Activated T-cell treated with anti-CD3 and anti-CD28 coated beads, Interleukin-2, amount 50 U/mL, for 48 hours (primary cell): Measurements from ENCODE around the gene CHFR.

ENCODE experiments used
- DNase-seq, 2 experiments: peaks; one replicate each; pipeline ENCODE4 v3.0.0-alpha.2; 2020

The CHFR gene

DNA sequence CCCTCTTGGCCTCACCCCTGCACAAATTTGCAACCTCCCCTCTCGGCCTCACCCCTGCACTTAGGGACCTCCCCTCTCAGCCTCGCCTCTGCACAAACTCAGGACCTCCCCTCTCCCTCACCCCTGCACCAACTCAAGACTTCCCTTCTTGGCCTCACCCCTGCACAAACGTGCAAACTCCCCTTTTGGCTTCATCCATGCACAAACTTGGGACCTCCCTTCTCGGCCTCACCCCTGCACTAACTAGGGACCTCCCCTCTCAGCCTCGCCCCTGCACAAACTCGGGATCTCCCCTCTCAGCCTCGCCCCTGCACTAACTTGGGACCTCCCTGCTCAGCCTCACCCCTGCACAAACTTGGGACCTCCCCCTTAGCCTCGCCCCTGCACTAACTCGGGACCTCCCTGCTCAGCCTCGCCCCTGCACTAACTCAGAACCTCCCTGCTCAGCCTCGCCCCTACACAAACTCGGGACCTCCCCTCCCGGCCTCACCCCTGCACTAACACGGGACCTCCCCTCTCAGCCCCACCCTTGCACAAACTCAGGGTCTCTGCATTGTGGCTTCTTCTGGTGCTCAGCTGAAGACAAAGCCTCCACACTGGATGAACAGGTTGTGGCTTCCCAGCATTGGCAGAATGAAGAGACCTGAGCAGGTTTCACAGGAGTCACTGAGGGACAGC lies 47.7 kb downstream of the CHFR start:
- DNase-seq, result no peak

DNA sequence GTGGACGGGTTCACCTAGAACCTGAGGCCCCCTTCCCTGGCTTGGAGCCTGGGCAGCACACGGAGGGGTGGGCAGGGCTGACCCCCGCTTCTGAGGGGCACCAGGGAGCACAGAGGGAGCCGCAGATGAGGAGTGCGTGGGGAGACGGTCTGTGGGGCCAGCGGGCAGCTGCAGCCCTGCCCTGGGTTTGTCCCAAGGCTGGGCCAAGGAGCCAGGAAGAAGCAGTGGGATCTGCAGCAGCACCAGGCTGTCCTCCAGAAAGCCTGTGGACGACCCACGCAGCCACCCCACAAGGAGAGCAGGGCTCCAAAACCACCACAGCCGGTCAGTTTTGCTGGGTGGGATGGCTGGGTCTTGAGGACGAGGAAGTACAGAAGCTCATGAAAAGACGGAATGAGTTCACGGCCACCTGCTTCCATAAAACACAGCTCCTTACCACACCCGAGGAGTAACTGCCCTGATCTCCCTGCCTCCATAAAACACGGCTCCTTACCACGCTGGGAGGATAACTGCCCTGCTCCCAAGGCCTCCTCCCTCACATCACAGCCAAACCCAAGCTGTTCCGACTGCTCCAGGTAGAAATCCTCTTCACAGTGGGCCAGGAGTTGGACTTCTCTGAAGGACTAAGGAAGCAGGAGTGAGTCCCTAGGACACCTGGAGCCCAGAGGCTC lies 48.9 kb downstream of the CHFR start:
- DNase-seq, result no peak

DNA sequence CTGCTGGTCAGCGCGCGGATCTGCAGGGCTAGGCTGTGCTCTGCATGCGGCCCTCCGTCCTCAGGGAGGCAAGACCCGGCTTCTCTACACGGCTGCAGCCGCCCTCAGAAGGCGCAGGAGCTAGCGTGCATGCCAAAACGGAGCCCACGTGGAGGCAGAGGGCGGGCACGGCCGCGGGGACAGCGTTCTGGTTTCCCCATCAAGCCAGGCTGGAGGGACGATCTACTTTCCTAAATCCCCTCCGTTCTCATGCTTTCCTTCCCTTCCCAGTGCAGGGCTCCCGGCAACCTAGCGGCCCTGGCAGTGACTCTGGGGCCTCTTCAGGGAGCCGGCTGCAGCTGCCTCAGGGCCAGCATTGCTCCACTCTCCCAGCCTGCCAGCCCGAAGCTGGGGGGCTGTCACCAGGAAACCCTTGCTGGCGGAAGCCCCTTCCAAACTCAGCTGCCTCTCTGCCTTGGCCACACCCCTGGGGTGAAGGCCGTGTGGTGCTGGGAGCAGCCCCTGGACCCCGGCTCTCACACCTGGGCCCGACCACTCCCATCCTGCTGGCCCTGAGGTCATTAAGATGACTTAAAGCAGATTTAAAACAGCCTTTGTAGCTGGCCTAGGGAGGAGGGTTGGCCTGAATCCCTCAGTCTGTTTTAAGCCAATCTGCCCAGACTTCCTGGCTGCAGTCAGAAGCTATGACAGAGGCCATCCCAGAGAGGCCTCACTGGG lies 49.6 kb downstream of the CHFR start:
- DNase-seq, result no peak

DNA sequence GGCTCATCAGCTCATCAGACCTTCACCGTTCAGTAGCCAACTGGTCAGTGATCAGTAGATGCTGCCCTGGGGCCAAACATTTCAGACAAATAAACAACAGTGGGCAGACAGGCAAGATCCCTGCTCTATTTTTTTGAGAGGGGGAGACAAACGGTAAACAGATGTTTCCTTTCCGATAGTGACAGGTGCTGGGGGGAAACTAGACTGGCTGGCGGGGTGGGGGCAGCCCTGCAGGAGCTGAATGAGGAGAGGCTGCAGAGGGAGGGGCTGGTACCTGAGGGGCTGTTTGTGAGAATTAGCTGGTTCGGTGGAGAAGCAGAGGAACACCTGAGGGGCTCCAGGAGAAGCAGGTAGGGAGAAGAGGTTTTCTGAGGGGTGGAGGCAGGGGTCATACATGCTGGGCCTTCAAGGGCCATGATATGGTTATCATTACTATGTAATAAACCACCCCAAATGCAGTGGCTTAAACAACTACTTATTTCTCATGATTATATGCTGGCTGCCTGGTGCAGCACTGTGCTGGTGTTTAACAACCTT lies 50.5 kb downstream of the CHFR start:
- DNase-seq, result no peak

DNA sequence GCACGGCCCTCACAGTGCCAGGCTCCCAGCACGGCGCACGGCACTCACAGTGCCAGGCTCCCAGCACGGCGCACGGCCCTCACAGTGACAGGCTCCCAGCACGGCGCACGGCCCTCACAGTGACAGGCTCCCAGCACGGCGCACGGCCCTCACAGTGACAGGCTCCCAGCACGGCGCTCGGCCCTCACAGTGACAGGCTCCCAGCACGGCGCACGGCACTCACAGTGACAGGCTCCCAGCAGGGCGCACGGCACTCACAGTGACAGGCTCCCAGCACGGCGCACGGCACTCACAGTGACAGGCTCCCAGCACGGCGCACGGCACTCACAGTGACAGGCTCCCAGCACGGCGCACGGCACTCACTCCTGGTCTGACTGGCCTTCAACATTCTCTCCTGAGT lies 51.2 kb downstream of the CHFR start:
- peak in 1 of 2 experiments; percentile 41 for DNase-seq

DNA sequence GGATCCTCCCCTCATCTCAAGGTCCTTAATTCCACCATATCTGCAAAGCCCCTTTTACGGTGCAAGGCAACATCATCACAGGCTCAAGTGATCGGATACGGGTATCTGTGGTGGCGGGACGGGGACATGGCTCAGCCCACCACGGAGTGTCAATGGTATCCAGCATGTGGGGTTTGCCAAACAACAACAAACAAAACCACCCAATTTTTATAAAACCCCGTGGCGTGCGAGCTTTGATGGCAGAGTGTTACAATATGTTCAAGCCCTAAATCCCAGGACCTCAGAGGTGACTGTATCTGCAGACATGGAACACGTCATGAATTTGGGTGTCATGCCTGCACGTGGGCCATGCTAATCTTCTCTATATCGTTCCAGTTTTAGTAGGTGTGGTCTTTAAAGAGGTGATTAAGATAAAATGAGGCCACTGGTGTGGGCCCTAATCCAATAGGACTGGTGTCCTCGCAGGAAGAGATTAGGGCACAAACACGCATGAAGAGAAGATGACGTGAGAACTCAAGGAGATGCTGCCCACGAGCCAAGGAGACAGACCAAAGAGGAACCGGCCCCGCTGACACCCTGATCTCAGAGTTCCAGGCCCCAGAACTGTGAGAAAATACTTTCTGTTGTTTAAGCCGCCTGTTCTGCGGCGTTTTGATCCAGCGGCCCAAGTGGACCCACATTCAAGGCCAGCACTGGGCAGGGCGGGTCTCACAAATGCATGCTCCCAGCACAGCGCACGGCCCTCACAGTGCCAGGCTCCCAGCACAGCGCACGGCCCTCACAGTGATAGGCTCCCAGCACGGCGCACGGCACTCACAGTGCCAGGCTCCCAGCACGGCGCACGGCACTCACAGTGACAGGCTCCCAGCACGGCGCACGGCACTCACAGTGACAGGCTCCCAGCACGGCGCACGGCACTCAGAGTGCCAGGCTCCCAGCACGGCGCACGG lies 52.1 kb downstream of the CHFR start:
- DNase-seq, result no peak

DNA sequence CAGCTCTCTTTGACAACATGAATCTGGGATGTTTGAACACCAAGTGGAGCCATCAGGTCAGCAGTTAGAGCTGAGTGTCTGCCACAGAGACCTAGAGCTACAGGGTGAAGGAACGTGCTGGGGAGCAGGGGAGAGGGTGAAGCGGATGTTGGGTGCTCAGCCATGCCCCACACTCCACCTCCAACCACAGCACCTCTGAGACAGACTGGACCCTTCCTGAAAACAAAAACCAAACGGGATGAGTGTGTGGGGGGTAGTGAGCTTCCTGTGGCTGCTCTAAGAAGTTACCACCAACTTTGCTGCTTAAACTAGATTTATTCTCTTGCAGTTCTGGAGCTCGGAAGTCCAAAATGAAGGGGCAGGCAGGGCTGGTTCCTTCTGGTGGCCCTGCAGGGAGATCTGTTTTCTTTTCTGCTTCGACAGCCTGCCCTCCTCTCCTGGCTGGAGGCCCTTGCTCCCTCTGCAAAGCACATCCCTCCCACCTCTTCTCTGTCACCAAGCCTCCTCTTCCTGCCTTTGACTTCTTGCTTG lies 53.2 kb downstream of the CHFR start:
- DNase-seq, result peak; percentile 46 to 62

DNA sequence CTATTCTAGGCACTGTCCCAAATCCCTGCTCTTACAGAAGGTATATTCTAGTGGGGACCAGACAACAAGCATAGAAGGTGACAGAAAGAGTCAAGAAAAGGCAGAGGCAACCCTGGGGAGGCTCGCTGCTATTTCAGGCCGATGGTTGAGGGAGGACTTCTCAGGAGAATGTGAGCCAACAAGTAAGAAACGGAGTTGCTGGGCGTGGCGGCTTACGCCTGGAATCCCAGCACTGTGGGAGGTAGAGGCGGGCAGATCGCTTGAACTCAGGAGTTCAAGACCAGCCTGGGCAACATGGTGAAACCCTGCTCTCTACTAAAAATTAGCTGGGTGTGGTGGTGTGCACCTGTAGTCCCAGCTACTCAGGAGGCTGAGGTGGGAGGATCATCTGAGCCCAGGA lies 54.1 kb downstream of the CHFR start:
- no peak for DNase-seq

DNA sequence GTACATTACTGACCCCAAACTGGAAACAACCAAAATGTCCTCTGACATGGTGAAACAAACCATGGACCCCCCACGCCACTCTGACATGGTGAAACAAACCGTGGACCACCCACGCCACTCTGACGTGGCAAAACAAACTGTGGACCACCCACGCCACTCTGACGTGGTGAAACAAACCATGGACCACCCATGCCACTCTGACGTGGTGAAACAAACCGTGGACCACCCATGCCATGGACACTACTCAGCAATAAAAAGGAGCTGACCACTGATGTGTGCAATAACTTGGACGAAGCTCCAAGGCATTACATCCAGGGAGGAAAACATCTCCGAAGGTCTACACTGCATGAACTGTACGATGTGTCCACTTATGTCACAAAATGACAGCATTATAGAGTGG lies 55.6 kb downstream of the CHFR start:
- no peak for DNase-seq

DNA sequence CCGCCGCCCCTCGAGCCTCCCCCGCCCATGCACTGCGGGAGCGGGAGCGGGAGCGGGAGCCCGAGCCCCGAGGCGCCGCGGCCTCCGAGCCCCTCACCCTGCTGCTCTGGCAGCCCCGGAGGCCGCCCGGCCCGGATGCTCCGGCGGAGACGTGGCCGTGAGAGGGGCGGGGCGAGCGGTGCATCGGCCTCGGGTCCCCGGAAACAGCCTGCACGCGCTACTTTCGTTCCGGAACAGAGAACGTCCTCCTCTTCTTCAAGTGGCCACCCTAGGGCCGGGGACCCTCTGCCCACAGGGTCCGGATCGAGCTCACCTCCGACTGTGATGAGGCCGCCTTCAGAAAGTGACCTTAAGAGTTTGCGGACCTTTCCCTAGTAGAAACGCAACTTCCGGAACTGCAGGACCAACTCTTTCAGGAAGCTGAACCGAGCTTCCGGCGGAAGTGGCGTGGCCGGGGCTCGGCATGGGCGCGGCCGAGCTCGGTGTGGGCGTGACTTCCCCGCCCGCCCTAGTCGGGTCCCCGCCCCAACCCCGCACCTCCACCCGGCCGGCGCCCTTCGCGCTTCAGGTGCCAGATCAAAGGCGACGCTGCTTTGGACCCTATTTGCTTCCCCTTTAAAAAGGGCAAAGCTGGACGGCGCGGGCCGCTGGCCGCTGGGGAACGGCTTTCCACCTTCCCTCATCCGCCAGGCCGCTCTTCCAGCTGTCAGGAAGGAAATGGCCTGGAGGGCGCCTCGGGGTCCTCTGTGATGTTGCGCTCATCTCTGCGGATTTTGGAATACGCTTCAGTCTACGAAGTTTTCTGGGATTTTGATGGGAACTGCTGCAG lies 58.5 kb downstream of the CHFR start, which contains the start of gene GOLGA3:
TSS of gene GOLGA3 (minus strand) at position 164 of the 829 bp plus-strand sequence. CDS start 6,741 bp downstream, outside the sequence.
- peak; percentile 95 to 96 for DNase-seq

DNA sequence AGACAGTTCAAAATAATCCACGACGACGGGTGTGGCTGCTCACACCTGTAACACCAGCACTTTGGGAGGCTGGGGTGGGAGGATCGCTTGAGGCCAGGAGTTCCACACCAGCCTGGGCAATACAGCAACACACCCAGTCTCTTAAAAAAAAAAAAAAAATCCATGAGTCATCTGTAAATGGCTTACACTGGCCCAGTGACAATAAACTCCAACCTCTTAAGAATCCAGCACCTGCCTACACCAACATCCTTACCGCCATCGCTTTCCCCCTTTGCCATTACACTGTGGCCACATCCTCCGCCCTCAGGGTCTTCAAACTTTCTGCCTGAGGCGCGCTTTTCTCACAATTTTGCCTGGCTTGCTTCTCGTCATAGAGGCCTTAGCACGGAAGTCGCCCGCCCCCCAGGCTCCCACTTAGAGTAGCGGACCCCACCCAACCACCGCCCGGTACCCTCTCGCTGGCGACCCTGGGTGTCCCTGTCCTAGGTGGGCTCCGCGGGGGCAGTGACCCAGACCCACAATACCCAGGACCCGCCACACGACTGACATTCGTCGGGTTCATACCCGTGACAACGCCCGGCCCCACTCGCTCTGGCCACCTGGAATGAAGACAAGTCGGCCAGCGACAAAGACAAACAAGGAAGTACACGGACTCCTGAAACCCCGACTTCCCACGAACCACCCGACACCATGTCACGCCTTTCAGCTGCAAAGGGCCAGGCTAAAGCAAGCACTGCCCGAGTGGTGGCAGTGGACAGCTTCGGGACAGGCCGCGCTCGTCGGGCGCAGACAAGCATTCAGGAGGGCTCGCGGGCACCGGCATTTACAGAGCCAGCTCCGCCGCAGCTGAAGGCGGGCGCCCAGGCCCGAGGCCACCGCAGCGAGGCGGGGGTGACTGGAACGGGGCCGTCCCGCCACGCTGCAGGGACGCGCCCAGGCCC lies 59.4 kb downstream of the CHFR start:
- peak; percentile 58 to 62 for DNase-seq

DNA sequence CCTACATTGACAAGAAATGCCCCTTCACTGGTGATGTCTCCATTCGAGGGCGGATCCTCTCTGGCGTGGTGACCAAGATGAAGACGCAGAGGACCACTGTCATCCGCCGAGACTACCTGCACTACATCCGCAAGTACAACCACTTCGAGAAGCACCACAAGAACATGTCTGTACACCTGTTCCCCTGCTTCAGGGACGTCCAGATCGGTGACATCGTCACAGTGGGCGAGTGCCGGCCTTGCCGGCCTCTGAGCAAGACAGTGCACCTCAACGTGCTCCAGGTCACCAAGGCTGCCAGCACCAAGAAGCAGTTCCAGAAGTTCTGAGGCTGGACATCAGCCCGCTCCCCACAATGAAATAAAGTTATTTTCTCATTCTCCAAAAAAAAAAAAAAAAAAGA lies 61.5 kb downstream of the CHFR start:
- no peak for DNase-seq

DNA sequence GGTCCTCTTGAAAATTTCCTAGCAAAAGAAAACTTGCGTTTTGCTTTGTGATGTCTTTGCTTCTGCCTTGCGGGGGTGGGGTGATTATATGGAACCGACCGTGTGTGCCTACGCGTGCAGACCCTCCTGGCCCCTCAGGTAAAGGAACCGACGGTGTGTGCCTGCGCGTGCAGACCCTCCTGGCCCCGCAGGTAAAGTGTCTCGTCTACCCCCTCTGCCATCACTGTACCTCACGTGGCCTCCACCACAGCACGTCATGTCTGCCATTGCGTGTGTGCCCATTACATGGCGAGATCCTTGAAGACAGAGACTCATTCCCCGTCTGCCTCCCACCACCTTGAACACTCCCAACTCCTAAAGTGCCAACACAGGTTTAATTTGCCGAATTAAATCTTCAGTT lies 62.3 kb downstream of the CHFR start:
- no peak for DNase-seq

DNA sequence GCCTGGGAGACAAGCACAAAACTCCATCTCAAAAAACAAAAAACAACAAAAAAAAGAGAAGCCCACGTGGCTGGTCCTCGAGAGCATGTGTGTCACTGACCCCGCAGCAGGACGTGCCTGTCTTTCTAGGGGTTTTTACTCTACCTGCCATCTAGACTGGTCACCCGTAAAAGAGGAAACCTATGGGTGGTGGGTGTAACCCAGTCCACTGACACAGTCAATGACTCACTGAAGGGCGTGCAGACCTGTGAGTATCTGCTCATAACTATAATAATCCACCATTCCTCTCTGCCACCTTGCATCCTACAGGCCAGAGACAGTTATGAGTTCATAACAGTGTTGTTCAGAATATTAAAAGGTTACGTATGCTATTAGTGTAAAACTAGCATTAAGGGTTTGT lies 63.4 kb downstream of the CHFR start:
- no peak for DNase-seq

DNA sequence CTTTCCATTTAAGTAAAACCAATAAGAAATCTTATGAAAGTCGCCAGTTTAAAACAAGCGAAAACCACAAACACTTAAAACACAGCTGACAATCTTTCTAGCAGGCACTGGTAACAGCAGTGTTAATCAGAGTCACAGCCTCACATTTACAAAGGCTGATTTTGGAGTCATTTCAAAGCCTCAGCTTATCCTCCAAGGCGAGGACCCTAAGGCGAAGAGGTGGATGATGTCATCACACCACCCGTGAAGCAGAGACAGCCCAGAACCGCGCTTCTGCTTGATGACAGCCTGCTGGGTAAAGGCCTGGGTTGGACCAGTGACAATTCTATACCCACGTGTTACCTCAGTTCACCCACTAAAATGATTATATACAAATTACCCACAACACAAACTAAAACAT lies 68.8 kb downstream of the CHFR start:
- no peak for DNase-seq

DNA sequence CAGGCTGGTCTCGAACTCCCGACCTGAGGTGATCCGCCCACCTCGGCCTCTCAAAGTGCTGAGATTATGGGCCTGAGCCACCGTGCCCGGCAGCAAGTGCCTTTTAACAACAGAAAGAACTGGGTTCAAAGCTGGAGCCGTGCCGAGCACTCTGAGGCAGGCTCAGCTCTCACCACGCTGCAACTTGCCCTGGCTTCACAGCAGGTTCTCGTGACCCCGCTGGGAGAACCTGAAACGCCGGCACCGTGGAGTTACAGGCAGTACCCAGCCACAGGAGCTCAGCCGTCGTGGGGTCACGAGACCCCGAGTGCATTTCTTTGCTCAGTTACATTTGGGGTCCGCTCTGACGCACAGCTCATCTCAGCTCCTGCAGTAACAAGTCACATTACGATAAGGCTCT lies 73.2 kb downstream of the CHFR start:
- DNase-seq, result no peak

DNA sequence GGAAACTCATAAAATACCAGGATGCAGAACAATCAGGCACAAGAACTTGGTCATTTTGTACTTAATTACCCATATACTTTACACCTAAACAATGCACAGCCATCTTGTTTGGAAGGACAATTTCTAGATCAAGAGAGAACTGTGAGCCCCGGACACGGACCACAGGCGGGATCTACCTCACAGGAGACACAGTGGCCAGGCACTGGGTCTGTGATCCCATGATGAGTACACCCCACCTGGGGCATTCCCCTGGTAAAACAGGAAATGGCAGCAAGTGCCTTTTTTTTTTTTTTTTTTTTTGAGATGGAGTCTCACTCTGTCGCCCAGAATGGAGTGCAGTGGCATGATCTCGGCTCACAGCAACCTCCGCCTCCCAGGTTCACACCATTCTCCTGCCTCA lies 74.0 kb downstream of the CHFR start:
- DNase-seq, result no peak

DNA sequence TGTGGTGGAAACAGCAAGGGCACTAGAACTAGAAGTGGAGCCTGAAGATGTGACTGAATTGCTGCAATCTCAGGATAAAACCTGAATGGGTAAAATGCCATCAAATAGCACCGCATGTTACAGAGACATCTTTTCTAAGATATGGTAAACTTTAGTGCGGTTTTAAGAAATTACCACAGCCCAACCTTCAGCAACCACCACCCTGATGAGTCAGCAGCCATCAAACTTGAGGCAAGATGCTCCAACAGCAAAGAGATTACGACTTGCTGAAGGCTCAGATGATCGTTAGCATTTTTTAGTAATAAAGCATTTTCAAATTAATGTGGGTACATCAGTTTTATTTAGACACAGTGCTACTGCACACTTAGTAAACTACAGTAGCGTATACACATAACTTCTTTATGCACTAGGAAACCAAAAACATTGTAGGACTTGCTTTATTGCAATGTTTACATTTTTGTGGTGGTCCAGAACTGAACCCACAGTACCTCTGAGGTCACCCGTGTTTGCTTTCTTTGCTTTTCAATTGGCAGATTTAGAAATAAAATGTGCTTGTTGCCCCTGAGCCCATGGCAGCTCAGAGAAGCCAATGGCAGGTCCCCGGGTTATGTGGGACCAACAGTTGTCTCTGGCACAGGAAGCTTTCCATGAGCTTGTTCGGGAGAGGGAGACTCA lies 74.6 kb downstream of the CHFR start:
- DNase-seq, result no peak

DNA sequence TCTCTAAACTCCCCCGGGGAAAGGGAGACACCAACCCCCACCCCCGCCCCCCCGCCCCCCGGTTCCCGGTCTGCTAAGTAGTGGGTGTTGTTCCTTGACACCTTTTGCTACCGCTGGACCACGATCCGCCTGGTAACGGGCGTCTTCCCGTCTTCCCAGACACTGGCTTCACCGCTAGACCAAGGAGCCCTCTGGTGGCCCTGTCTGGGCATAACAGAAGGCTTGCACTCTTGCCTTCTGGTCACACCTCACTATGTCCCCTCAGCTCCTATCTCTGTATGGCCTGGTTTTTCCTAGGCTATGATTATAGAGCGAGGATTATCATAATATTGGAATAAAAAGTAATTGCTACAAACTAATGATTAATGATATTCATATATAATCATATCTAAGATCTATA lies 78.0 kb downstream of the CHFR start:
- peak; percentile 44 for DNase-seq
